Peyer's patch (tissue), 4 donors: ENCODE results near the gene MMEL1.

Experiments
- POLR2A ChIP-seq, 2 donors: fragments of 450-650 bp; IDR thresholded peaks; one replicate each; pipeline ENCODE4 v1.5.1; 2017; ENCODE audit warnings: antibody characterized with exemption in 2 of 2, mild to moderate bottlenecking in 2 of 2, moderate library complexity in 2 of 2
- TF ChIP-seq, protein P1 (sequence below), 6 experiments: fragments of 450-650 bp in 4 of 6; fragments of 200-600 bp in 2 of 6; sonication (generic) in 1 of 6; IDR thresholded peaks; one replicate each; pipeline ENCODE4 v1.5.1; 2017 to 2019; ENCODE audit warnings: antibody characterized with exemption in 6 of 6, mild to moderate bottlenecking in 3 of 6, moderate library complexity in 1 of 6

DNA sequence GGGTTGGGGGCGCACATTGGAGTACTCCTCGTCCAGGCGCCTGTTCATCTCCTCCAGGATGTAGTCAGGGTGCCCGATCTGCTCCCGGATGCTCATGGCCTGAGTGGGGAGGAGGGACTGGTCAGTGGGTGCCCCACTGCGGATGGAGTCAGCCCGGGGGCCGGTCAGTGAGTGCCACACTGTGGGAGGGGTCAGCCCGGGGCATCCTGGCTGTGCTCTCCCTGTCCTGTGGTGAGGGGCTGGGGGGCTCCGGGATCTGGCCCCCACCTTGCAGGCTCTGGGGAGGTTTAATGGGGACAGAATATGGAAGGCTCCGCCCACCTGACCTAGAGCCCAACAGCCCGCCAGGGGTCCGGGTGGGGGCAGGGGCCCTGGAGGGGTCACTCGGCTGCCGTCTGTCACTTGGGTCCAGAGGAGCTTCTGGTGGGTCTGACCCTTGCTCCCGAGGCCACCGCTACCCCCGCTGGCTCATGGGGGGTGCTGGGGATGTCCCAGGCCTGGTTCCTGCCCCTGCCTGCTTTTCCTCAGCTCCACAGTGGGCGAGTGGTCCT lies 37.5 kb downstream of the MMEL1 start:
- TF ChIP-seq POLR2A (IDR thresholded peaks at IDR 0.05) = no peak
- TF ChIP-seq, protein P1, sequence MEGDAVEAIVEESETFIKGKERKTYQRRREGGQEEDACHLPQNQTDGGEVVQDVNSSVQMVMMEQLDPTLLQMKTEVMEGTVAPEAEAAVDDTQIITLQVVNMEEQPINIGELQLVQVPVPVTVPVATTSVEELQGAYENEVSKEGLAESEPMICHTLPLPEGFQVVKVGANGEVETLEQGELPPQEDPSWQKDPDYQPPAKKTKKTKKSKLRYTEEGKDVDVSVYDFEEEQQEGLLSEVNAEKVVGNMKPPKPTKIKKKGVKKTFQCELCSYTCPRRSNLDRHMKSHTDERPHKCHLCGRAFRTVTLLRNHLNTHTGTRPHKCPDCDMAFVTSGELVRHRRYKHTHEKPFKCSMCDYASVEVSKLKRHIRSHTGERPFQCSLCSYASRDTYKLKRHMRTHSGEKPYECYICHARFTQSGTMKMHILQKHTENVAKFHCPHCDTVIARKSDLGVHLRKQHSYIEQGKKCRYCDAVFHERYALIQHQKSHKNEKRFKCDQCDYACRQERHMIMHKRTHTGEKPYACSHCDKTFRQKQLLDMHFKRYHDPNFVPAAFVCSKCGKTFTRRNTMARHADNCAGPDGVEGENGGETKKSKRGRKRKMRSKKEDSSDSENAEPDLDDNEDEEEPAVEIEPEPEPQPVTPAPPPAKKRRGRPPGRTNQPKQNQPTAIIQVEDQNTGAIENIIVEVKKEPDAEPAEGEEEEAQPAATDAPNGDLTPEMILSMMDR (IDR thresholded peaks at IDR 0.05) = no peak
